Measurements from ENCODE around the gene ECHS1.

Gene ECHS1

DNA sequence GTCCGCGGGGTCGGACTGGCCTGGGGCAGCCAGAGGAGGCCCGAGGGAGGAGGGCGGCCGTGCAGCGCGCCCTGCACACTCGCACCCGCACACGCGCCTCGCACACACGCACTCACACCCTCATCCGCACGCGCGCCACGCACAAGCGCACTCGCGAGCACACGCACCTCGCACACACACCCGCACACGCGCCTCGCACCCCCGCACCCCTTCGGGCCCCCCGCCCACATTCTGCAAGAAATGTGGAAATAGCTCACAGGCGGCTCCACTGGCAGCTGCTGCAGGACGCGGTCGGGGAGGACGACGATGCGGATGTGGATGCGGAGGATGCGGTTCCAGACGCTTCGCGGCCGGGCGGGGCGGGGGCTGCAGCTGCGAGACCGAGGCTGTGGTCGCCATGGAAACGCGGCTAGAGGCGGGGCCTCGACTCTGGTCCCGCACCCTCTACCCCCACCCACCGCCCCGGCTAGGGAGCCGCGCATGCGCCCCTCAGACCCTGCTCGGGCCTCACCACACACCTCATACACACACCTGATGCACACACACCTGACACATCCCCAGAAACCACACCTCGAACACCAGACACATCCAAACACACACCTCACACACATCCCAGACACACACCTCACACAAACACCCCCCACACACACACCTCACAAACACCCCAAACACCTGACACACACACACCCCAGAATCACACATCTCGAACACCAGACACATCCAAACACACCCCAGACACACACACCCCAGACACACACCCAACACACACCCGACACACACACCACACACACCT lies 36.4 kb downstream of the ECHS1 start, which contains the start of gene CALY (continued):
- TF ChIP-seq, protein P1, sequence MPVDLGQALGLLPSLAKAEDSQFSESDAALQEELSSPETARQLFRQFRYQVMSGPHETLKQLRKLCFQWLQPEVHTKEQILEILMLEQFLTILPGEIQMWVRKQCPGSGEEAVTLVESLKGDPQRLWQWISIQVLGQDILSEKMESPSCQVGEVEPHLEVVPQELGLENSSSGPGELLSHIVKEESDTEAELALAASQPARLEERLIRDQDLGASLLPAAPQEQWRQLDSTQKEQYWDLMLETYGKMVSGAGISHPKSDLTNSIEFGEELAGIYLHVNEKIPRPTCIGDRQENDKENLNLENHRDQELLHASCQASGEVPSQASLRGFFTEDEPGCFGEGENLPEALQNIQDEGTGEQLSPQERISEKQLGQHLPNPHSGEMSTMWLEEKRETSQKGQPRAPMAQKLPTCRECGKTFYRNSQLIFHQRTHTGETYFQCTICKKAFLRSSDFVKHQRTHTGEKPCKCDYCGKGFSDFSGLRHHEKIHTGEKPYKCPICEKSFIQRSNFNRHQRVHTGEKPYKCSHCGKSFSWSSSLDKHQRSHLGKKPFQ (tag by site-specific recombination; IDR thresholded peaks at IDR 0.05): peak; percentile 78; the same call in 1 of the 2 replicates
- TF ChIP-seq, protein P2, sequence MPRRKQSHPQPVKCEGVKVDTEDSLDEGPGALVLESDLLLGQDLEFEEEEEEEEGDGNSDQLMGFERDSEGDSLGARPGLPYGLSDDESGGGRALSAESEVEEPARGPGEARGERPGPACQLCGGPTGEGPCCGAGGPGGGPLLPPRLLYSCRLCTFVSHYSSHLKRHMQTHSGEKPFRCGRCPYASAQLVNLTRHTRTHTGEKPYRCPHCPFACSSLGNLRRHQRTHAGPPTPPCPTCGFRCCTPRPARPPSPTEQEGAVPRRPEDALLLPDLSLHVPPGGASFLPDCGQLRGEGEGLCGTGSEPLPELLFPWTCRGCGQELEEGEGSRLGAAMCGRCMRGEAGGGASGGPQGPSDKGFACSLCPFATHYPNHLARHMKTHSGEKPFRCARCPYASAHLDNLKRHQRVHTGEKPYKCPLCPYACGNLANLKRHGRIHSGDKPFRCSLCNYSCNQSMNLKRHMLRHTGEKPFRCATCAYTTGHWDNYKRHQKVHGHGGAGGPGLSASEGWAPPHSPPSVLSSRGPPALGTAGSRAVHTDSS (tag by site-specific recombination; IDR thresholded peaks at IDR 0.05): no peak
- TF ChIP-seq, protein P3, sequence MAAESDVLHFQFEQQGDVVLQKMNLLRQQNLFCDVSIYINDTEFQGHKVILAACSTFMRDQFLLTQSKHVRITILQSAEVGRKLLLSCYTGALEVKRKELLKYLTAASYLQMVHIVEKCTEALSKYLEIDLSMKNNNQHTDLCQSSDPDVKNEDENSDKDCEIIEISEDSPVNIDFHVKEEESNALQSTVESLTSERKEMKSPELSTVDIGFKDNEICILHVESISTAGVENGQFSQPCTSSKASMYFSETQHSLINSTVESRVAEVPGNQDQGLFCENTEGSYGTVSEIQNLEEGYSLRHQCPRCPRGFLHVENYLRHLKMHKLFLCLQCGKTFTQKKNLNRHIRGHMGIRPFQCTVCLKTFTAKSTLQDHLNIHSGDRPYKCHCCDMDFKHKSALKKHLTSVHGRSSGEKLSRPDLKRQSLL (tag by site-specific recombination; IDR thresholded peaks at IDR 0.05): no peak
- TF ChIP-seq, protein P4, sequence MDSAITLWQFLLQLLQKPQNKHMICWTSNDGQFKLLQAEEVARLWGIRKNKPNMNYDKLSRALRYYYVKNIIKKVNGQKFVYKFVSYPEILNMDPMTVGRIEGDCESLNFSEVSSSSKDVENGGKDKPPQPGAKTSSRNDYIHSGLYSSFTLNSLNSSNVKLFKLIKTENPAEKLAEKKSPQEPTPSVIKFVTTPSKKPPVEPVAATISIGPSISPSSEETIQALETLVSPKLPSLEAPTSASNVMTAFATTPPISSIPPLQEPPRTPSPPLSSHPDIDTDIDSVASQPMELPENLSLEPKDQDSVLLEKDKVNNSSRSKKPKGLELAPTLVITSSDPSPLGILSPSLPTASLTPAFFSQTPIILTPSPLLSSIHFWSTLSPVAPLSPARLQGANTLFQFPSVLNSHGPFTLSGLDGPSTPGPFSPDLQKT (IDR thresholded peaks at IDR 0.05; ENCODE audit: borderline replicate concordance, low read depth, low read length): no peak
- TF ChIP-seq ZNF548 (tag by site-specific recombination; IDR thresholded peaks at IDR 0.05) (no peak), ZNF248 (tag by site-specific recombination; IDR thresholded peaks at IDR 0.05) (no peak), PRDM1 (tag by site-specific recombination; IDR thresholded peaks at IDR 0.05) (no peak), ZNF404 (tag by site-specific recombination; IDR thresholded peaks at IDR 0.05) (no peak), ZNF214 (tag by site-specific recombination; IDR thresholded peaks at IDR 0.05; ENCODE audit: borderline replicate concordance) (no peak), GLIS2 (tag by site-specific recombination; IDR thresholded peaks at IDR 0.05) (no peak), BCL11B (tag by site-specific recombination; IDR thresholded peaks at IDR 0.05; ENCODE audit: low read depth) (no peak), ZNF660 (tag by site-specific recombination; IDR thresholded peaks at IDR 0.05) (no peak), ZNF701 (tag by site-specific recombination; IDR thresholded peaks at IDR 0.05) (no peak), KLF10 (tag by site-specific recombination; IDR thresholded peaks at IDR 0.05) (no peak), ZNF830 (tag by site-specific recombination; IDR thresholded peaks at IDR 0.05; ENCODE audit: low read depth) (no peak), ZNF133 (tag by site-specific recombination; IDR thresholded peaks at IDR 0.05) (no peak), ZBTB8A (tag by site-specific recombination; IDR thresholded peaks at IDR 0.05) (no peak), ZNF221 (tag by site-specific recombination; IDR thresholded peaks at IDR 0.05; ENCODE audit: borderline replicate concordance) (no peak), ZNF560 (tag by site-specific recombination; IDR thresholded peaks at IDR 0.05; ENCODE audit: borderline replicate concordance) (no peak), ZNF555 (tag by site-specific recombination; conservative IDR thresholded peaks at IDR 0.05) (no peak), ZNF10 (tag by site-specific recombination; IDR thresholded peaks at IDR 0.05) (no peak), ZSCAN30 (tag by site-specific recombination; IDR thresholded peaks at IDR 0.05) (no peak)
- TF ChIP-seq, protein P5, sequence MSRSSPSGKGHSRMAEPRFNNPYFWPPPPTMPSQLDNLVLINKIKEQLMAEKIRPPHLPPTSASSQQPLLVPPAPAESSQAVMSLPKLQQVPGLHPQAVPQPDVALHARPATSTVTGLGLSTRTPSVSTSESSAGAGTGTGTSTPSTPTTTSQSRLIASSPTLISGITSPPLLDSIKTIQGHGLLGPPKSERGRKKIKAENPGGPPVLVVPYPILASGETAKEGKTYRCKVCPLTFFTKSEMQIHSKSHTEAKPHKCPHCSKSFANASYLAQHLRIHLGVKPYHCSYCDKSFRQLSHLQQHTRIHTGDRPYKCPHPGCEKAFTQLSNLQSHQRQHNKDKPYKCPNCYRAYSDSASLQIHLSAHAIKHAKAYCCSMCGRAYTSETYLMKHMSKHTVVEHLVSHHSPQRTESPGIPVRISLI (tag by site-specific recombination; IDR thresholded peaks at IDR 0.05): no peak
- TF ChIP-seq, protein P6, sequence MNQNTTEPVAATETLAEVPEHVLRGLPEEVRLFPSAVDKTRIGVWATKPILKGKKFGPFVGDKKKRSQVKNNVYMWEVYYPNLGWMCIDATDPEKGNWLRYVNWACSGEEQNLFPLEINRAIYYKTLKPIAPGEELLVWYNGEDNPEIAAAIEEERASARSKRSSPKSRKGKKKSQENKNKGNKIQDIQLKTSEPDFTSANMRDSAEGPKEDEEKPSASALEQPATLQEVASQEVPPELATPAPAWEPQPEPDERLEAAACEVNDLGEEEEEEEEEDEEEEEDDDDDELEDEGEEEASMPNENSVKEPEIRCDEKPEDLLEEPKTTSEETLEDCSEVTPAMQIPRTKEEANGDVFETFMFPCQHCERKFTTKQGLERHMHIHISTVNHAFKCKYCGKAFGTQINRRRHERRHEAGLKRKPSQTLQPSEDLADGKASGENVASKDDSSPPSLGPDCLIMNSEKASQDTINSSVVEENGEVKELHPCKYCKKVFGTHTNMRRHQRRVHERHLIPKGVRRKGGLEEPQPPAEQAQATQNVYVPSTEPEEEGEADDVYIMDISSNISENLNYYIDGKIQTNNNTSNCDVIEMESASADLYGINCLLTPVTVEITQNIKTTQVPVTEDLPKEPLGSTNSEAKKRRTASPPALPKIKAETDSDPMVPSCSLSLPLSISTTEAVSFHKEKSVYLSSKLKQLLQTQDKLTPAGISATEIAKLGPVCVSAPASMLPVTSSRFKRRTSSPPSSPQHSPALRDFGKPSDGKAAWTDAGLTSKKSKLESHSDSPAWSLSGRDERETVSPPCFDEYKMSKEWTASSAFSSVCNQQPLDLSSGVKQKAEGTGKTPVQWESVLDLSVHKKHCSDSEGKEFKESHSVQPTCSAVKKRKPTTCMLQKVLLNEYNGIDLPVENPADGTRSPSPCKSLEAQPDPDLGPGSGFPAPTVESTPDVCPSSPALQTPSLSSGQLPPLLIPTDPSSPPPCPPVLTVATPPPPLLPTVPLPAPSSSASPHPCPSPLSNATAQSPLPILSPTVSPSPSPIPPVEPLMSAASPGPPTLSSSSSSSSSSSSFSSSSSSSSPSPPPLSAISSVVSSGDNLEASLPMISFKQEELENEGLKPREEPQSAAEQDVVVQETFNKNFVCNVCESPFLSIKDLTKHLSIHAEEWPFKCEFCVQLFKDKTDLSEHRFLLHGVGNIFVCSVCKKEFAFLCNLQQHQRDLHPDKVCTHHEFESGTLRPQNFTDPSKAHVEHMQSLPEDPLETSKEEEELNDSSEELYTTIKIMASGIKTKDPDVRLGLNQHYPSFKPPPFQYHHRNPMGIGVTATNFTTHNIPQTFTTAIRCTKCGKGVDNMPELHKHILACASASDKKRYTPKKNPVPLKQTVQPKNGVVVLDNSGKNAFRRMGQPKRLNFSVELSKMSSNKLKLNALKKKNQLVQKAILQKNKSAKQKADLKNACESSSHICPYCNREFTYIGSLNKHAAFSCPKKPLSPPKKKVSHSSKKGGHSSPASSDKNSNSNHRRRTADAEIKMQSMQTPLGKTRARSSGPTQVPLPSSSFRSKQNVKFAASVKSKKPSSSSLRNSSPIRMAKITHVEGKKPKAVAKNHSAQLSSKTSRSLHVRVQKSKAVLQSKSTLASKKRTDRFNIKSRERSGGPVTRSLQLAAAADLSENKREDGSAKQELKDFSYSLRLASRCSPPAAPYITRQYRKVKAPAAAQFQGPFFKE (tag by site-specific recombination; IDR thresholded peaks at IDR 0.05; ENCODE audit: borderline replicate concordance): no peak
- TF ChIP-seq, protein P7, sequence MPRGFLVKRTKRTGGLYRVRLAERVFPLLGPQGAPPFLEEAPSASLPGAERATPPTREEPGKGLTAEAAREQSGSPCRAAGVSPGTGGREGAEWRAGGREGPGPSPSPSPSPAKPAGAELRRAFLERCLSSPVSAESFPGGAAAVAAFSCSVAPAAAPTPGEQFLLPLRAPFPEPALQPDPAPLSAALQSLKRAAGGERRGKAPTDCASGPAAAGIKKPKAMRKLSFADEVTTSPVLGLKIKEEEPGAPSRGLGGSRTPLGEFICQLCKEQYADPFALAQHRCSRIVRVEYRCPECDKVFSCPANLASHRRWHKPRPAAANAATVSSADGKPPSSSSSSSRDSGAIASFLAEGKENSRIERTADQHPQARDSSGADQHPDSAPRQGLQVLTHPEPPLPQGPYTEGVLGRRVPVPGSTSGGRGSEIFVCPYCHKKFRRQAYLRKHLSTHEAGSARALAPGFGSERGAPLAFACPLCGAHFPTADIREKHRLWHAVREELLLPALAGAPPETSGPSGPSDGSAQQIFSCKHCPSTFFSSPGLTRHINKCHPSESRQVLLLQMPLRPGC (tag by site-specific recombination; IDR thresholded peaks at IDR 0.05): no peak
